OCI-LY1 (cell line): ENCODE results near the gene ABCC11.

ENCODE experiments used
- H2AFZ ChIP-seq: fragments of 200-600 bp; sonication (generic), shearing (Covaris generic); 2 replicates; pipeline ENCODE4 v1.6.0; 2014; ENCODE audit warnings: antibody characterized with exemption, mild to moderate bottlenecking, low read length
- H3F3A ChIP-seq: fragments of 200-600 bp; sonication (generic), shearing (Covaris generic); 2 replicates; pipeline ENCODE4 v1.6.0; 2014; ENCODE audit warnings: mild to moderate bottlenecking, antibody characterized with exemption, low read length, moderate library complexity; ENCODE audit not compliant: insufficient read depth
- H3K27ac ChIP-seq: fragments of 200-600 bp; sonication (generic); 2 replicates; pipeline ENCODE4 v1.5.1; 2014; ENCODE audit warnings: low read length, mixed run types, mild to moderate bottlenecking, low read depth; ENCODE audit not compliant: poor library complexity, severe bottlenecking
- H3K27me3 ChIP-seq: fragments of 200-600 bp; sonication (generic); 2 replicates; pipeline ENCODE4 v1.6.0; 2014; ENCODE audit warnings: antibody characterized with exemption, mild to moderate bottlenecking, low read length, moderate library complexity; ENCODE audit not compliant: insufficient read depth
- H3K36me3 ChIP-seq: fragments of 200-600 bp; sonication (generic); 2 replicates; pipeline ENCODE4 v1.6.1; 2014; ENCODE audit warnings: mild to moderate bottlenecking, antibody characterized with exemption, low read length, moderate library complexity, mixed read lengths; ENCODE audit not compliant: insufficient read depth
- H3K4me1 ChIP-seq: fragments of 200-600 bp; sonication (generic); 2 replicates; pipeline ENCODE4 v1.5.1; 2014; ENCODE audit warnings: mild to moderate bottlenecking, low read length, moderate library complexity; ENCODE audit not compliant: insufficient read depth, severe bottlenecking
- H3K4me2 ChIP-seq: fragments of 200-600 bp; sonication (generic), shearing (Covaris generic); 2 replicates; pipeline ENCODE4 v1.6.1; 2014; ENCODE audit warnings: low read length
- H3K4me3 ChIP-seq: fragments of 200-600 bp; sonication (generic); 2 replicates; pipeline ENCODE4 v1.5.1; 2014; ENCODE audit warnings: low read length, low read depth, mild to moderate bottlenecking, mixed read lengths; ENCODE audit not compliant: poor library complexity, severe bottlenecking
- H3K79me2 ChIP-seq: fragments of 200-600 bp; shearing (Covaris generic); 2 replicates; pipeline ENCODE4 v1.6.1; 2016; ENCODE audit warnings: mixed run types, low read length, mixed read lengths; ENCODE audit not compliant: insufficient read depth
- H3K9ac ChIP-seq: fragments of 200-600 bp; sonication (generic), shearing (Covaris generic); 2 replicates; pipeline ENCODE4 v1.6.1; 2014; ENCODE audit warnings: mild to moderate bottlenecking, low read length, mixed read lengths
- H3K9me2 ChIP-seq: fragments of 200-600 bp; sonication (generic), shearing (Covaris generic); 2 replicates; pipeline ENCODE4 v1.6.1; 2014; ENCODE audit warnings: low read depth, mild to moderate bottlenecking, low read length, mixed read lengths
- H3K9me3 ChIP-seq: fragments of 200-600 bp; shearing (Covaris generic); 2 replicates; pipeline ENCODE4 v1.6.1; 2014; ENCODE audit warnings: low read length, mixed read lengths
- H4K20me1 ChIP-seq: fragments of 200-600 bp; sonication (generic), shearing (Covaris generic); 2 replicates; pipeline ENCODE4 v1.6.0; 2016; ENCODE audit warnings: mild to moderate bottlenecking, low read length; ENCODE audit not compliant: insufficient read depth
- EZH2 ChIP-seq: fragments of 200-600 bp; sonication (generic), shearing (Covaris generic); IDR thresholded peaks from 2 replicates; pipeline ENCODE4 v1.8.0; 2017; ENCODE audit warnings: borderline replicate concordance, mixed run types, mild to moderate bottlenecking, antibody characterized with exemption, low read length, moderate library complexity, mixed read lengths
- TF ChIP-seq, protein P1 (sequence below): fragments of 200-600 bp; sonication (generic), shearing (Covaris generic); IDR thresholded peaks from 2 replicates; pipeline ENCODE4 v1.5.1; 2017; ENCODE audit warnings: mild to moderate bottlenecking, antibody characterized with exemption, low read length, moderate library complexity, mixed read lengths

ABCC11 gene

DNA sequence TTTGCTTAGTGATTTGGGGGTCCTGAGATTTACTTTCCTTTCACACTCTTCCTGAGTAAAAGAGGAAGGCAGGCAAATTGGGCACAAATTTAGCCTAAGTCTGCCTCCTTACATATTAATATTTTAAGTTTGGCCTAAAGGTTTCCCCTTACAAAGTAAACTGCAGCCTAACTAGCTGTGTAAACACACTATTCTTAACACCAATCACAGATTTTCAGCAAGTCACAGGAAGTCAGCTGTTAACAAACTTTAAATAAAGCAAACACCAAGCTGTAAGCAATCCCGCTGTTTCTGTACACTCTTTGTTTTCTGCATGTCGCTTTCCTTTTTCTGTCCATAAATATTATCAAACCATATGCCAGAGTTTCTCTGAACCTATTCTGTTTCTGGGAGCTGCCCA, 45.1 kb upstream of the ABCC11 start:
- no peaks in the 10 kb centered on the region for H3K27me3 ChIP-seq
- H4K20me1 ChIP-seq, result no peaks in the 10 kb centered on the region
- no peaks in the 10 kb centered on the region for H3K79me2 ChIP-seq
- no peak overlapping the region for H2AFZ ChIP-seq
- H3K9me2 ChIP-seq, result no peaks in the 10 kb centered on the region
- H3K9ac ChIP-seq, result no peak overlapping the region
- H3K4me1 ChIP-seq, result no peaks in the 10 kb centered on the region
- H3K36me3 ChIP-seq, result peaks cover 44% of the 10 kb centered on the region
- H3K4me3 ChIP-seq, result no peak overlapping the region
- no peaks in the 10 kb centered on the region for H3F3A ChIP-seq
- no peak overlapping the region for H3K4me2 ChIP-seq
- no peak overlapping the region for H3K27ac ChIP-seq
- TF ChIP-seq, protein P1, sequence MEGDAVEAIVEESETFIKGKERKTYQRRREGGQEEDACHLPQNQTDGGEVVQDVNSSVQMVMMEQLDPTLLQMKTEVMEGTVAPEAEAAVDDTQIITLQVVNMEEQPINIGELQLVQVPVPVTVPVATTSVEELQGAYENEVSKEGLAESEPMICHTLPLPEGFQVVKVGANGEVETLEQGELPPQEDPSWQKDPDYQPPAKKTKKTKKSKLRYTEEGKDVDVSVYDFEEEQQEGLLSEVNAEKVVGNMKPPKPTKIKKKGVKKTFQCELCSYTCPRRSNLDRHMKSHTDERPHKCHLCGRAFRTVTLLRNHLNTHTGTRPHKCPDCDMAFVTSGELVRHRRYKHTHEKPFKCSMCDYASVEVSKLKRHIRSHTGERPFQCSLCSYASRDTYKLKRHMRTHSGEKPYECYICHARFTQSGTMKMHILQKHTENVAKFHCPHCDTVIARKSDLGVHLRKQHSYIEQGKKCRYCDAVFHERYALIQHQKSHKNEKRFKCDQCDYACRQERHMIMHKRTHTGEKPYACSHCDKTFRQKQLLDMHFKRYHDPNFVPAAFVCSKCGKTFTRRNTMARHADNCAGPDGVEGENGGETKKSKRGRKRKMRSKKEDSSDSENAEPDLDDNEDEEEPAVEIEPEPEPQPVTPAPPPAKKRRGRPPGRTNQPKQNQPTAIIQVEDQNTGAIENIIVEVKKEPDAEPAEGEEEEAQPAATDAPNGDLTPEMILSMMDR, result no peak
- TF ChIP-seq EZH2, result no peak
- H3K9me3 ChIP-seq, result no peaks in the 10 kb centered on the region

GRCh38 chr16:48291754-48292153, 44.4 kb upstream of the ABCC11 start:
- Histone ChIP-seq H3K27ac (no peak overlapping the region), H3K9me2 (no peaks in the 10 kb centered on the region), H4K20me1 (no peaks in the 10 kb centered on the region), H3K4me3 (no peak overlapping the region), H3K4me2 (no peak overlapping the region), H3K36me3 (peaks cover 51% of the 10 kb centered on the region), H3K9ac (no peak overlapping the region), H3K4me1 (no peaks in the 10 kb centered on the region), H3K79me2 (no peaks in the 10 kb centered on the region), H2AFZ (no peak overlapping the region), H3F3A (no peaks in the 10 kb centered on the region), H3K27me3 (no peaks in the 10 kb centered on the region), H3K9me3 (peaks cover 6% of the 10 kb centered on the region)
- TF ChIP-seq EZH2, result no peak
- TF ChIP-seq, protein P1, result no peak

DNA sequence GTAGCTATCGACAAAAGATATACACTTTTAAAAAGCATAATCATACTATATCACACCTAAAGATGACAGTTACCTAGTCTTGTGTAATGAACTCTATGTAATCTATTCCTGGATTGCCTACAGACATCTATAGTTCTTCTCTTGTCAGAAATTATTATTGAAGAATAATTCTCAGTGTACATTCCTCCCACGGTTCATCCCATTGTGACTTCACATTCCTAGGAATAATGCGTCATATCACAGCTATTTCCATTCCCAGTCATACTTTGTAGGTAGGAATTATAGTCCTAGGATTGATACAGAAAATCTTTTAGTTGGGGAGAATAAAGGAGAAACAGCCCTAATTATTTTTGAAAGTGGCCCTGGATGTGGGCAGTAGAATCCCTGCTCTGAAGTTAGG, 44.0 kb upstream of the ABCC11 start:
- no peaks in the 10 kb centered on the region for H4K20me1 ChIP-seq
- H3K27me3 ChIP-seq, result no peaks in the 10 kb centered on the region
- no peaks in the 10 kb centered on the region for H3F3A ChIP-seq
- peaks cover 8% of the 10 kb centered on the region for H3K9me3 ChIP-seq
- no peak overlapping the region for H3K27ac ChIP-seq
- H3K36me3 ChIP-seq, result peaks cover 51% of the 10 kb centered on the region
- H3K9ac ChIP-seq, result no peak overlapping the region
- TF ChIP-seq EZH2, result no peak
- TF ChIP-seq, protein P1, result no peak
- H3K4me1 ChIP-seq, result no peaks in the 10 kb centered on the region
- H3K4me2 ChIP-seq, result no peak overlapping the region
- H2AFZ ChIP-seq, result no peak overlapping the region
- no peaks in the 10 kb centered on the region for H3K9me2 ChIP-seq
- no peak overlapping the region for H3K4me3 ChIP-seq
- H3K79me2 ChIP-seq, result no peaks in the 10 kb centered on the region
